H54 (cell line): ENCODE data around the gene ITPR1.

Experiments used
- DNase-seq: peaks from one replicate; pipeline ENCODE4 v3.0.0; 2011; ENCODE audit warnings: low spot score, mixed read lengths; ENCODE audit not compliant: insufficient read length
- FAIRE-seq: peaks from 3 replicates; lab custom pipeline; 2011; peaks lifted over from hg19 to GRCh38; lab: Jason Lieb, UNC
- POLR2A ChIP-seq: IDR thresholded peaks from 2 replicates; pipeline ENCODE4 v1.6.1; 2011; ENCODE audit warnings: low read depth, mild to moderate bottlenecking, low read length

The ITPR1 gene

DNA sequence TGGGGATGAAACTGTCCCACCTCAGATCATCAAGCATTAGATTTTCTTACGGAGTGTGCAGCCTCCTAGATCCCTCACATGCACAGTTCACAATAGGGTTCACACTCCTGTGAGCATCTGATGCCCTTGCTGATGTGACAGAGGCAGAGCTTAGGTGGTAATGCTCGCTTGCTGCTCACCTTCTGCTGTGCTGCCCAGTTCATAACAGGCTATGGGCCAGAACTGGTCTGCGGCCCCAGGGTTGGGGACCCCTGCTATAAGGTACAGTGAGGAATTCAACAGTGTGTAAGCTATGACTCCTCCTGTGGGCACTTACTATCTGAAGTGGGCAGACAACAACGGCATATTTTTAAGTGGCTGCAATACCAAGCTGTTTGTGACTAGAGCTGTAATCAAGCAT is 298.2 kb downstream of the ITPR1 start:
- FAIRE-seq: no peak
- DNase-seq: no peak

GRCh38 chr3:4793311-4793710 is 300.2 kb downstream of the ITPR1 start:
- no peak for FAIRE-seq
- TF ChIP-seq POLR2A: no peak
- DNase-seq: no peak

More for the DNA sequence above, 298.2 kb downstream of the ITPR1 start:
- no peak for TF ChIP-seq POLR2A

DNA sequence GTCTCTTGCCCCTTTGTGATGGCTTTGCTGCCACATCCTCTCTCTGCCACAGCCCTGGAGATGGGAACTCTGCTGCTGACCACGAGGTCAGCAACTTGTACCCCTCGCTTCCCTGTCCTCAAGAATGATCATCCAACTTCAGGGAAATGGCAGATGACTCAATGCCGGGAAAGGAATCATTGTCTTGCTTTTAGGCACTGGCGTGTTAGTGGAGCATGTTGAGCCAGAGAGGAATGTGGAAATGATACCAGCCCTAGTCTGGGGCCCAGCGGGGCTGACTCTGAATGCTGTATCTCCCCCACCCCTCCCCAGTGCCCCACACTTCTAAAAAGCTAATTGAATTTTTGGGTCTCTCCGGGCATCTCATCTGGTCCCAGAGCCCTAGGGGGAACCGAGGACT is 301.2 kb downstream of the ITPR1 start:
- FAIRE-seq (no peak), DNase-seq (no peak)
- no peak for TF ChIP-seq POLR2A

DNA sequence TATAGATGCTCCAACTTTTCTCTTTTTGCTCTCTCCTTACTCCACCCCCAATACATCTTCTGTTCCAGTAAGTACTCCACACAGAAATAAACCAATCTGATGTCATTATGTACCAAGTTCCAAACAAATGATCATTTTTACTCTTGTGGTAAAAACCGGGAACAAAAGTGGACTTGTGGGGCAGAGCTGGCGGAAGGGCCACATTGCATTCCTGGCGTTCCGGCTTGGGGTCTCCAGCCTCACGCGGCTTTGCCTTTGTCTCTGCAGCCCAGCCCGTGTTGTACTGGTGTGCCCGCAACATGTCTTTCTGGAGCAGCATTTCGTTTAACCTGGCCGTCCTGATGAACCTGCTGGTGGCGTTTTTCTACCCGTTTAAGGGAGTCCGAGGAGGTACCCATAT is 301.6 kb downstream of the ITPR1 start:
- DNase-seq: no peak
- FAIRE-seq: no peak
- no peak for TF ChIP-seq POLR2A

- DNase-seq (no peak), FAIRE-seq (no peak)
- no peak for TF ChIP-seq POLR2A
Observed at GRCh38 chr3:4795905-4796304, 302.8 kb downstream of the ITPR1 start.

- no peak for FAIRE-seq
- DNase-seq: no peak
- no peak for TF ChIP-seq POLR2A
Observed at GRCh38 chr3:4797201-4797705, 304.1 kb downstream of the ITPR1 start.

GRCh38 chr3:4799266-4800256 is 306.4 kb downstream of the ITPR1 start:
- FAIRE-seq (no peak), DNase-seq (no peak)
- TF ChIP-seq POLR2A: no peak

- DNase-seq (no peak), FAIRE-seq (no peak)
- TF ChIP-seq POLR2A: no peak
Observed at GRCh38 chr3:4800595-4800994, 307.4 kb downstream of the ITPR1 start.

- FAIRE-seq (no peak), DNase-seq (no peak)
- TF ChIP-seq POLR2A: no peak
Observed at GRCh38 chr3:4801892-4802291, 308.7 kb downstream of the ITPR1 start.

GRCh38 chr3:4802903-4803302 is 309.8 kb downstream of the ITPR1 start:
- TF ChIP-seq POLR2A: no peak
- FAIRE-seq: no peak
- no peak for DNase-seq

DNA sequence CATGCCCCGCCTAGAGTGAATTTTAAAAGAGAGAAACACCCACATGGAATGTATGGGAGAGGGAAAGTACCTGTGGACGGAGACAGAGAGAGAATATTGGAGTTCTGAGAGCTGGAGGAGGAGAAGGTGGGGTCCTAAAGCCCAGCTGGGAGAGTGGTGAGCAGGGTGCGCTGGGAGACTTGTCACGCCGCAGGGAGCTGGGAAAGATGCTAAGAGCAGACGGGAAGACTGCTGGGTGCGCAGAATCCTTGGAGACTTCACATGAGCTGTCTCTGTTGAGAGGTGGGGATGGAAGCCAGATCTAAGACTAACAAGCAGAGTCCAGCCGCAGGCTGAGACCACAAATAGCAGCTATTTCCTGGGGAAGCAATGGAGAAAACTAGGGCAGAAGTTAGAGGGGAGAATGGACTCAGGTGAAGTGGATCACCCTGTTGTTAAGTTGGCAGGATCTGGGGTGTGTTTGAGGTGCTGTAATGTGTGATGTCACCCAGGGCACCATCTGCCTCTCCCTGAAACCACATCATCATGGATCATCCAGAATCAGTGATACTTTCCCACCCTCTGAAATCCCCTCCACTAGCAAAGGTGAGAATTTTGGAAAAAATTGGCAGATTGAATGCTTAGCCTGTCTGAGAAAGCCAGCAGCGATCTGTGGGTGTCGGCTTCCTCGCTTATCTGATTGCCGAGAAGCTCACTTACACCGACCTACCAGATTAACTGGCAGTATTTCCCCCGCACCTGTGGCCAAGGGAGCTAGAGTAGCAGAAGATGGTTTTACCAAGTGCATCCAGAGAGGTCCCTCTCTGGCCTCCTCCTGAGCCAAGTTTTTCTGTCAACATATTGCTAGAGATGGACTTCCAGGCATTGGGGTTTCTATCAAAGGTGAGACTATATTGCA is 311.3 kb downstream of the ITPR1 start:
- no peak for FAIRE-seq
- DNase-seq: no peak
- TF ChIP-seq POLR2A: no peak

- no peak for FAIRE-seq
- DNase-seq: no peak
- no peak for TF ChIP-seq POLR2A
Observed at GRCh38 chr3:4805662-4806061, 312.5 kb downstream of the ITPR1 start.

GRCh38 chr3:4806535-4807108 is 313.5 kb downstream of the ITPR1 start:
- DNase-seq: no peak
- FAIRE-seq: no peak
- no peak for TF ChIP-seq POLR2A
